GM19025 (cell line): Measurements from ENCODE around the gene ANKUB1.

Experiments used
- ATAC-seq: cut with Tn5 transposase; IDR thresholded peaks from one replicate; pipeline ENCODE4 v1.9.1; 2021; ENCODE audit warnings: mild to moderate bottlenecking, low read depth, moderate library complexity; ENCODE audit not compliant: unreplicated experiment

ANKUB1 gene

GRCh38 chr3:149715247-149715646, 77.1 kb downstream of the ANKUB1 start:
- no peak for ATAC-seq

- no peak for ATAC-seq
These were observed 78.4 kb downstream of the ANKUB1 start for GRCh38 chr3:149713730-149714654.
